ENCODE data around the gene CACNA1D.

- no peak for TF ChIP-seq CTCF (IDR thresholded peaks at IDR 0.05)
- no peak for TF ChIP-seq POLR2A (IDR thresholded peaks at IDR 0.05)
- no peak for TF ChIP-seq POLR2AphosphoS5 (IDR thresholded peaks at IDR 0.05)
These were observed 293.6 kb downstream of the CACNA1D start for GRCh38 chr3:53788038-53788437.
